Adrenal gland (tissue), 5 donors: ENCODE measurements around the gene LOC128125822.

Experiments used
- POLR2A ChIP-seq, 2 donors: fragments of 450-650 bp; IDR thresholded peaks; one replicate each; pipeline ENCODE4 v1.6.1; 2017; ENCODE audit warnings: antibody characterized with exemption in 2 of 2, mild to moderate bottlenecking in 2 of 2, moderate library complexity in 1 of 2
- TF ChIP-seq, protein P1 (sequence below), 6 experiments: fragments of 450-650 bp in 4 of 6; fragments of 200-600 bp in 2 of 6; sonication (generic) in 1 of 6; IDR thresholded peaks; 1 replicate in 5 of 6; 2 replicates in 1 of 6; pipeline versions ENCODE4 v1.5.1 to v1.8.0; 2016 to 2021; ENCODE audit warnings: antibody characterized with exemption in 6 of 6, mild to moderate bottlenecking in 2 of 6, moderate library complexity in 1 of 6
- donor health status: DM: no; HTN: no; CAD: no.

DNA sequence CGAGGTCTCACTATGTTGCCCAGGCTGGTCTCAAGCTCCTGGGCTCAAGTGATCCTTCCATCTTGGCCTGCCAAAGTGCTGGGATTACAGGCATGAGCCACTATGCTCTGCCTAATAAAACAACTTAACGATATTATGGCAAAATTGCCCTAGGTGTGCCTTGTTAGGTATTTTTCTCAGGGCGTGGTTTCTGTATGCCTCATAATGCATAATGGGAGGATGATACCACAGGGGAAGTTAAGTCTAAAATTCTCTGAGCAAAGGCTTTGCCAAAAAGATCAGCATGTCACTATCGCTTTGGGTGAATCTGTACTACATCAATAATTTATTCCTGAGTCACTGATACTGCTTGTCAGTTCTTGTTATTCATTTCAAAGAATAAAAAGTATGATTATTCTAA lies 15.9 kb upstream of the LOC128125822 start:
- TF ChIP-seq, protein P1, sequence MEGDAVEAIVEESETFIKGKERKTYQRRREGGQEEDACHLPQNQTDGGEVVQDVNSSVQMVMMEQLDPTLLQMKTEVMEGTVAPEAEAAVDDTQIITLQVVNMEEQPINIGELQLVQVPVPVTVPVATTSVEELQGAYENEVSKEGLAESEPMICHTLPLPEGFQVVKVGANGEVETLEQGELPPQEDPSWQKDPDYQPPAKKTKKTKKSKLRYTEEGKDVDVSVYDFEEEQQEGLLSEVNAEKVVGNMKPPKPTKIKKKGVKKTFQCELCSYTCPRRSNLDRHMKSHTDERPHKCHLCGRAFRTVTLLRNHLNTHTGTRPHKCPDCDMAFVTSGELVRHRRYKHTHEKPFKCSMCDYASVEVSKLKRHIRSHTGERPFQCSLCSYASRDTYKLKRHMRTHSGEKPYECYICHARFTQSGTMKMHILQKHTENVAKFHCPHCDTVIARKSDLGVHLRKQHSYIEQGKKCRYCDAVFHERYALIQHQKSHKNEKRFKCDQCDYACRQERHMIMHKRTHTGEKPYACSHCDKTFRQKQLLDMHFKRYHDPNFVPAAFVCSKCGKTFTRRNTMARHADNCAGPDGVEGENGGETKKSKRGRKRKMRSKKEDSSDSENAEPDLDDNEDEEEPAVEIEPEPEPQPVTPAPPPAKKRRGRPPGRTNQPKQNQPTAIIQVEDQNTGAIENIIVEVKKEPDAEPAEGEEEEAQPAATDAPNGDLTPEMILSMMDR (IDR thresholded peaks at IDR 0.05): no peak
- TF ChIP-seq POLR2A (IDR thresholded peaks at IDR 0.05): no peak
